GM04504 (cell line): ENCODE measurements around the gene CCDC88A.
"Not testable (repeated sequence)": the region's sequence is repeated elsewhere in the genome, so short reads cannot be mapped to it uniquely, and the experiment has no call there.

Source experiments
- DNase-seq: peaks from one replicate; pipeline ENCODE4 v3.0.0-alpha.2; 2012; ENCODE audit warnings: low read depth

The CCDC88A gene, protein sequence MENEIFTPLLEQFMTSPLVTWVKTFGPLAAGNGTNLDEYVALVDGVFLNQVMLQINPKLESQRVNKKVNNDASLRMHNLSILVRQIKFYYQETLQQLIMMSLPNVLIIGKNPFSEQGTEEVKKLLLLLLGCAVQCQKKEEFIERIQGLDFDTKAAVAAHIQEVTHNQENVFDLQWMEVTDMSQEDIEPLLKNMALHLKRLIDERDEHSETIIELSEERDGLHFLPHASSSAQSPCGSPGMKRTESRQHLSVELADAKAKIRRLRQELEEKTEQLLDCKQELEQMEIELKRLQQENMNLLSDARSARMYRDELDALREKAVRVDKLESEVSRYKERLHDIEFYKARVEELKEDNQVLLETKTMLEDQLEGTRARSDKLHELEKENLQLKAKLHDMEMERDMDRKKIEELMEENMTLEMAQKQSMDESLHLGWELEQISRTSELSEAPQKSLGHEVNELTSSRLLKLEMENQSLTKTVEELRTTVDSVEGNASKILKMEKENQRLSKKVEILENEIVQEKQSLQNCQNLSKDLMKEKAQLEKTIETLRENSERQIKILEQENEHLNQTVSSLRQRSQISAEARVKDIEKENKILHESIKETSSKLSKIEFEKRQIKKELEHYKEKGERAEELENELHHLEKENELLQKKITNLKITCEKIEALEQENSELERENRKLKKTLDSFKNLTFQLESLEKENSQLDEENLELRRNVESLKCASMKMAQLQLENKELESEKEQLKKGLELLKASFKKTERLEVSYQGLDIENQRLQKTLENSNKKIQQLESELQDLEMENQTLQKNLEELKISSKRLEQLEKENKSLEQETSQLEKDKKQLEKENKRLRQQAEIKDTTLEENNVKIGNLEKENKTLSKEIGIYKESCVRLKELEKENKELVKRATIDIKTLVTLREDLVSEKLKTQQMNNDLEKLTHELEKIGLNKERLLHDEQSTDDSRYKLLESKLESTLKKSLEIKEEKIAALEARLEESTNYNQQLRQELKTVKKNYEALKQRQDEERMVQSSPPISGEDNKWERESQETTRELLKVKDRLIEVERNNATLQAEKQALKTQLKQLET (N-terminal part only)

DNA sequence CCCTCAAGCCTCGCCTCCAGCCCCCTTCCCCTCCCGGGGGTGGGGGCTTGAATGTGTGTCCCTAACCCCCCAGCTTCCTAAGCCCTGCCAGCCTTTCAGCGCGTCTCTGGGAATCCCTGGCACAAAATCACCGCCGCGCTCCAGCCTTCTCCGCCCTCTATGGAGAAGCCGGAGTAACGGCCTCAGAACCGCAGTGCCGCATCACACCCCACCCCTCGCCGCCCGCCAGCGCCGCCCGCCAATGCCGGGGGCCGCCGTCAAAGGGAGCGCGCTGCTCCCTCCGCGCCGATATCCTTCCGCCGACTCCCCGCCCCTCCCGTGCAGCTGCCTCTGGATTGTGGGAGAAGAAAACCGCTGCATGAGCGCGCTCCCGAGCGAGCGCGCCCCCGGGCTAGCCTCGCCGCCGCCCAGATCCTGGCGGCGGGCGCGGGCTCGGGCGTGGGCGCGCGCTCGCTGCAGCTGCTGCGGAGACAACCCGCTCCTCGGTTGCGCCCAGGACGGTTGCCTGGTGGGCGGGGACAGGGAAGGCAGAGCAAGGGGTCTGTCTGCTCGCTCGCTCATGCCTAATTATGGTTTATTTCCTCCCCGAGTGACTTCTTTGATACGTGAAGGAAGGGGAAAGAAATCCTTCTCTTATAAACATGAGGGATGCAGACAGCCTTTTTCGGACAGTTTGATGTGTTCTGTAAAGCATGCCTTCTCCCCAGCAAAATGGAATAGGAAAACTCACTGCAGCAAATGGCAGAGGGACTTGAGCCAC lies at the start of gene CCDC88A:
Gene CCDC88A (minus strand): TSS at position 178 of the 760 bp plus-strand sequence. CDS start 777 bp downstream, outside the sequence.
- peak; percentile 94 for DNase-seq

DNA sequence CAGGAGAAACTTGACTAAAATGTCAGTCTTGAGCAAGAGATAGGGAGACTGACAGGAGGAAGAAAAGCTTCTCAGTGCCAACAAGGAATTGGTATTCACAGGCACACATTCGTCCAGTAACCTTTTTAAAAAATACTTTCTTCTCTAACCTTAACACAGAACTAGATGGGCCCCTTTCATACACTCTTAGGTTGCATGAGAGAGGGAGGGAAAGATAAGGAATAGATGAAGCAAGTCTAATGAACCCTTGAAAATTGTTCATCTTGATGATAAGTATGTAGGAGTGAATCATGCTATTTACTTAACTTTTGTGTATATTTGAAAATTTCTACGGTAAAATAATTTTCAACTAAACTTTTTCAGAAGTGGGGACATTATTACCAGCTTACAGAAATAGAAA lies 42.0 kb upstream of the CCDC88A start:
- DNase-seq, result no peak

DNA sequence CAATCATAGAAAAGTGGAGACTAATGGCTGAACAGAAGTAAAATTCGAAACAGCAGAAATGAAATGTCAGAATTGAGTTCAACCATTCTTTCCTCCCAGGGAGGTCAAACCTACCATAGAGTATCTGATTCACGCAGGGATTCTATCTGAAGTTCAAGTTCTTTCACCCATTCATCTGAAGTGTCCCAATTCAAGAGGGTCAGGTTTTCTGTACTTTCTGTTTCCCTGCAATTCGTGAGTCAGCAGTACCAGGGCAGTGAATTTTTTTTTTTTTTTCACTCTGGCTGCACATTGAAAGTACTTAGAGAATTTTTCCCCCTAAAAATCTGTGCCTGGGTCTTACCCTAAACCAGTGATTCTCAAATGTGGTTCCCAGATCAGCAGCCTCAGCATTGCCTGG lies 40.9 kb upstream of the CCDC88A start:
- DNase-seq, result peak; percentile 3

DNA sequence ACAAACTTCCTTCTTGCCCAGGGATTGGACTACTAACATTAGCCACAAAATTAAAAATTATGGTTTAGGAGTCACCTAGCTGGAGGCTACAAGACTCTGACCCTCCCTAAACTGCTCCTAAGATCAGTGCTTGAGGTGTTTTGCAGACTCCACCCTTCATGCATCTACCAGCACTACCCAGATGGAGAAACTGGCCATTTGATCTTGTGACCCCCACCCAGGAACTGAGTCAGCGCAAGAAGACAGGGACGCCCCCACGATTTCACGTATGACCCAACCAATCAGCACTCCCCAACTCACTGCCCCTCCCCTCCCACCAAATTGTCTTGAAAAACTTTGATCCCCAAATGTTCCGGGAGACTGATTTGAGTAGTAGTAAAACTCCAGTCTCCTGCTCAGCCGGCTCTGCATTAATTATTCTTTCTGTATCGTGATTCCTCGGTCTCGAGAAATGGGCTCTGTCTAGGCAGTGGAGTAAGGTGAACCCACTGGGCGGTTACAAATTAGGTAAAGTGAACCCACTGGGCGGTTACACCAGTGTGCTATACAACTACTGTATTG lies 40.1 kb upstream of the CCDC88A start:
- no peak for DNase-seq

DNA sequence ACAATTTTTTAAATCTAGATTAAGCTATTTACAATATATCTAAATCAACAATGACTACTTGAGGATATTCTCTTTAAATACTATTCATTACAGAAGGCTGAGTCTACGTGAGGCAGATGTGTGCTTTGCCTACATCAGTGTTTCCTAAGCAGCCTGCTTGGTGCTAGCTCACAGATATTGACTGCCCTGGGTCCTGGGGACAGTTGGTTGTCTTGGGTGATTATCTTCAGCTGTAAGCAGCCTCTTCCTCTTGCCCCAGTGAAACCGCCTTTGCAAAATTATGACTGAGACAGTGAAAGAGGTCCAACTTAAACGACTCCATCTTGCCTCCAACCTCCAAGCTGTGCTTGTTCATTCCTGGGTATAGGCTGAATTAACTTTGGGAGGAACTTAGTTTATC lies 39.6 kb upstream of the CCDC88A start:
- no peak for DNase-seq

DNA sequence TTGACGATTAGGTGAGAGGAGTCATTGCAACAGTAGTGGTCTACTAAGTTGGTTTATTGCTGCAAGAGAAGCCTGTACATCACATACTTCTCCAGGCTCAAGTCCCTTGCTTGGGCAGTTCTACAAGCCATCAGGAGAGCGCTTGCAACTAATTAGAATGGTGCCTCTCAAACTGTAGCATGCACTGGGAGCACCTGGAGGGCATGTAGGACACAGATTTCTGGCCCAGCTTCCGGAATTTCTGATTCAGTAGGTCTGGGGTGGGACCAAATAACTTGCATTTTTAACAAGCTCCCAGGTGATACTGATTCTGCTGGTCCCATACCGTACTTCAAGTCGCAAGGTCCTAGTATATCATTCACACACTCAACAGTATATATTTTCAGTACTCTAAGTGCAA lies 34.5 kb upstream of the CCDC88A start:
- DNase-seq, result no peak

DNA sequence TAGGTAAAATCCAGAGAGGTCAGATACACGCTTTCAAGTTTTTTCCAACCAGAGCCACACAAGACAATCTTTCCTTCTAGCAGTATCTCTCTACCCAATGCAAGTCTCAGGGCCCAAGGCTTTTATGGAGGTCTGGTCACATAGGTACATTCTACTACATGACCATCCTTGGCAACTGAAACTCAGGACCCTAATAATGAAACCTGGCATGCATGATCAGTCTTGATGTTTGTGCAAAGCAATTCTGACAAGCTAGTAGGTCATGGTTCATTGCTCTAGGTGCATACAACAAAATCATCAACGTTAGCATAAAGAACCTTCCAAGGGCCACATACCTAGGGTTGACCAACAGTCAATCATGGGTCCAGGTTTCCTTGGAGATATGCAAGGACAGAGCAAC lies 33.2 kb upstream of the CCDC88A start:
- DNase-seq, result no peak

DNA sequence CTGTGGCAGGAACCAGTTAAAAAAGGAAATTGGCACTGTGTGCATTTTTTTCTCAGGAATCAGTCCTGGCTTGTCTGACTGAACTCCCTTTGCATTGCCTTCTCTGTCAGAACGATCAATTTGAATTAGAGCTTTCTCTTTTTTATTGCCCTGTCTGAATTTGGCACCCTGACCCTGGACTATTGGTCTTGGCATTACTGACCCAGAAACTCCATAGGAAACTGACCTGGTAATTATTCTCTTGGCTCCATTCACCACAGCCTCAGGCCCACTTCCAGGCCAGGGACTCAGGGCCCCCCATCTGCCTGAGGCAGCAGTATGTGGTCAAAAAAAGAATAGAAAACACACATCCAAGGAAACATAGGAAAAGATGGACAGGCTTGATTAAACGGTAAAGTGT lies 32.0 kb upstream of the CCDC88A start:
- DNase-seq, result no peak

DNA sequence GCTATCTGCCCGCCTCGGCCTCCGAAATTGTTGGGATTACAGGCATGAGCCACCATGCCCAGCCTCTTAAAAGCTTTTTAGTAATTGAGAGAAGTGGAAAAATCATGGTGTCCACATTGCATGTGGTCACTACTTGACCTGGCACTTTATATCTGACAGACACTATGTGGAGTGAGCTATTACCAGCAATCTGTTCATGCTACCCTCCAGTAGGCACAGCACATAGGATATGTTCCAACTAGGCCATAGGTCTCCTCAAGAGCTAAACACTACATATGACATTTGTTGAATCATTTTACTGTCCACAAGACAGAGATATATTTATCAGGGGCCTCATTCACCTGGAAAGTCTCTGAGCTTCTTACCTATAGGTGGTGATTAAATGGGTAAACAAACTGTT lies 30.4 kb upstream of the CCDC88A start:
- not testable (repeated sequence) for DNase-seq

DNA sequence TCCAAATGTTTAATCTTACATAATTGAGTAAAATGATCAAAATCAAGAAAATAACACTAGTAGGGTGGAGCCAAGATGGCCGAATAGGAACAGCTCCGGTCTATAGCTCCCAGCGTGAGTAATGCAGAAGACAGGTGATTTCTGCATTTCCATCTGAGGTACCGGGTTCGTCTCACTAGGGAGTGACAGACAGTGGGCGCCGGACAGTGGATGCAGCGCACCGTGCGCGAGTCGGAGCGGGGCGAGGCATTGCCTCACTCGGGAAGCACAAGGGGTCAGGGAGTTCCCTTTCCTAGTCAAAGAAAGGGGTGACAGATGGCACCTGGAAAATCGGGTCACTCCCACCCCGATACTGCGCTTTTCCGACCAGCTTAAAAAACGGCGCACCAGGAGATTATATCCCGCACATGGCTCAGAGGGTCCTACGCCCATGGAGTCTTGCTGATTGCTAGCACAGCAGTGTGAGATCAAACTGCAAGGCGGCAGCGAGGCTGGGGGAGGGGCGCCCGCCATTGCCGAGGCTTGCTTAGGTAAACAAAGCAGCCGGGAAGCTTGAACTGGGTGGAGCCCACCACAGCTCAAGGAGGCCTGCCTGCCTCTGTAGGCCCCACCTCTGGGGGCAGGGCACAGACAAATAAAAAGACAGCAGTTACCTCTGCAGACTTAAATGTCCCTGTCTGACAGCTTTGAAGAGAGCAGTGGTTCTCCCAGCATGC lies 22.5 kb upstream of the CCDC88A start:
- not testable (repeated sequence) for DNase-seq

DNA sequence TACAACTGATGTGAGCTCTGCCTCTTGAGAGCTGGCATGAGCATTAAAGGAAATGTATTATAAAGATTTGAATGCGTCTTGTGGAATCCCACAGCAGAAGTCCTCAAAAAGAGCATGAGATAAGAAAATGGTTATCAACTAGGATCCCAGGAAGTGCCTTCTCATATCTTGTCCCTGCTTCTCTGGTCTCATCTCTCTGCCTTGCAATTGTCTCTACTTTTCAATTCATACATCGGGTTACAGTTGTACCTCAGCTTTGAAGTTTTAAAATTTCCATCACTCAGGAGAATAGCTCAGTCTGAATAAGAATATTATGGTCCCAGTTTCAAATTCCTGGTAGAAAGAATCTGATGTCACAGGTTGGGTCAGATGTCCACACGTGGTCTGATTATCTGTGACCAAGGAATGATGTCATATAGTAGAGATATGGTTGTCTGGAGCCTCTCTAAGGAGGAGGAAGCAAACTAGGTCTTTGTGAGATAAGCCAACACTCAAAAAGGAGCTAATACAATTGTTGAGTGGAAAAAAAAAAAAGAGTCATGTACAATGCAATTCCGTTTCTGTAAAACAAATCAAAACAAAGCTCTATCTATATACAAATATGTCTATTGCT lies 21.7 kb upstream of the CCDC88A start:
- DNase-seq, result no peak

DNA sequence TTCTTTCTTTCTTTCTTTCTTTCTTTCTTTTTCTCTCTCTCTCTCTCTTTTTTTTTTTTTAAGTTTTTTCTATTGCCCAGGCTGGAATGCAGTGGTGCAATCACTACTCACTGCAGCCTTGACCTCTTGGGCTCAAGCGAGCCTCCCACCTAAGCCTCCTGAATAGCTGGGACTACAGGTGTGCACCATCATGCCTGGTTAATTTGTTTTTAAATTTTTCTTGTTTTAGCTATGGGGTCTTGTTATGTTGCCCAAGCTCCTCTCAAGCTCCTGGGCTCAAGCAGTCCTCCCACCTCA lies 19.4 kb upstream of the CCDC88A start:
- no peak for DNase-seq

DNA sequence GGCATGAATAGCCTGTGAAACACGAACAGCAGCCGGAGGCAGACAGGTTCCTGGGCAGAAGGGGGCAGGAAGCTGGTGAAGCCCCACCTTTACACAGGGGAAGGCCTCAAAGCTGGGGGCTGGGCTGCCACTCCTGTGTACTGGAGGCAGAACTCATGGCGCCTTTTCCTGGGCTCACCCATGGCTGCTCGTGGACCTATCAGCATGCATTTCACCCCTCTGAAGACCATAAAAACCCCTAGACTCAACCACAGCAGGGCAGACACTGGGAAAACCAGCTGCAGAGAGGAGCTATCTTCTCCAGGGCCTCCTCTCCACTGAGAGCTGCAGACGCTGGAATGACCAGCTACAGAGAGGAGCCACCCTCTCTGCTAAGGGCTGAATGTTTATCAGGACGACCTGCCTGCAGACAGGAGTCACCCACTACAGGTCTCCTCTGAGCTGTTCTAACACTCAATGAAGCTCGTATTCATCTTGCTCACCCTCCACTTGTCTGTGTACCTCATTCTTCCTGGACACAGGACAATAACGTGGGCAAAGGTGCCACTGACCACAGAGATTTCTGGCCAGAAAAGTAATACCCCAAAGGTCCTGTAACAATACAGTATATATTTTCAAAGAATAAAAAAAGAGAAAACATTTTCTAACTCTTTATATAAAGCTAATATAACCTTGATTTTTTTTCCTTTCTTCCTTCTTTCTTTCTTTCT lies 18.9 kb upstream of the CCDC88A start:
- DNase-seq, result no peak

DNA sequence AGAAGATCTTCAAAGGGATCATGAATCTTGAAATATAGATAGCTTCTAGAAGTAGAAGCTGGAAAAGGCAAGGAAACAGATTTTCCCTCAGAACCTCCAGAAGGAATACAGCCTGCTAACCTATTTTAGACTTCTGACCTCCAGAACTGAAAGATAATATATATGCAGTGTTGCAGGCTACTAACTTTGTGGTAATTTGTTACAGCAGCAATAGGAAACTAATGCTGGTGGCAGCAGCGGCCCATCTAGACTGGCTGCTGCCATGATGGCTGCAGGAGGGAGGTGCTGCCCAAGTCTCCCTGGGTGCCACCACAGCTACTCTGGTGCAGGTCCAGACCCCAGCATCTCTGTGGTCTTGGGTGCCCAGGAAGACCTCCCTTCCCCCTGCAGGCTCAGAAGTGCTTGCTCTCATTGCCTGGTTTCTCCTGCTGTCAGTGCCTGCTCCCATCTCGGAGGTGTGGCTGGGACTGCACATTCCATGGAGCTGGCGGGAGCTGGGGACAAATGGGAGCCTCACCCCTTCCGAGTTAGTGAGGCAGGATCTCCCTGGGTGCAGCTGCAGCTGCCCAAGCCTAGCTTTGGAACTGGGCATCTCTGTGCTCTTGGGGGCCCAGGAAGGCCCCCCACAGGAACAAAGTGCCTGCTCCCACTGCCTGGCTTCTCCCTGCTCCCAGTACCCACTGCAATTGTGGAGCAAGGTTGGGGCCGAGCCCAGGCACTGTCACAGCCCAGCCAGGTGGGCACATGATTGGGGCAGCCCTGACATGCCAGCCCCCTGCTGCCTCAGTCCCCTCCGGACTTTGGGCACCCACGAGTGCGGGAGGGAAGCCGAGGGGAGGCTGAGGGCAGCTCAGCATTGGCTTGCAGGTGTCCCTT lies 18.1 kb upstream of the CCDC88A start:
- DNase-seq, result no peak

DNA sequence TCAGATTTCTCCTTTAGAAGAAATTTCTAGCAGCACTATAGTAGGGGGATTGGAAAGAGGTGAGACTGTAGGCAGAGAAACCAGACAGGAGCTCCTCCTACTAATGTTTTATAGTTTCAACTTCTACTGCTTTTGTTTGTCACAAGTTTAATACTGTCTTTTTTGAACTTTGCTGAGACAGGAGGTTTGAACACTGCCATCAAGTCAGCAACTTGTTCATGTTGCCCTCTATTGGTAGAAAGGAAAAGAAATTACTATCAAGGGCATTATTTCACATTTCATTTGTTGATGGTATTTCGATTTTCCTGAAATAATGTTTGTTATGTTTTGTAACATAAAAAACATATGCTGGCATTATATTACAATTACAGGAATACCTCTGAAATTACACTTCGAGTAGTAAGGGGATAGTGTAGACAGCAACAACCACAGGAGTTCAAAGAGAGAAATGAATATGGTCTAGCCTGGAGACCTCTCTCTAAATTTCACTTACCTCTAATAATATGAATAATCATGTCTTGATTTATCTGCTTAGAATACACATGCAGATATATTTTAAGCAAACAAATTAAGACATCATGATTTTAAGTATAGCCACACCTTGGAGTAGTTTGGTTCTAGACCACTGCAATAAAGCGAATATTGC lies 12.4 kb upstream of the CCDC88A start:
- no peak for DNase-seq

DNA sequence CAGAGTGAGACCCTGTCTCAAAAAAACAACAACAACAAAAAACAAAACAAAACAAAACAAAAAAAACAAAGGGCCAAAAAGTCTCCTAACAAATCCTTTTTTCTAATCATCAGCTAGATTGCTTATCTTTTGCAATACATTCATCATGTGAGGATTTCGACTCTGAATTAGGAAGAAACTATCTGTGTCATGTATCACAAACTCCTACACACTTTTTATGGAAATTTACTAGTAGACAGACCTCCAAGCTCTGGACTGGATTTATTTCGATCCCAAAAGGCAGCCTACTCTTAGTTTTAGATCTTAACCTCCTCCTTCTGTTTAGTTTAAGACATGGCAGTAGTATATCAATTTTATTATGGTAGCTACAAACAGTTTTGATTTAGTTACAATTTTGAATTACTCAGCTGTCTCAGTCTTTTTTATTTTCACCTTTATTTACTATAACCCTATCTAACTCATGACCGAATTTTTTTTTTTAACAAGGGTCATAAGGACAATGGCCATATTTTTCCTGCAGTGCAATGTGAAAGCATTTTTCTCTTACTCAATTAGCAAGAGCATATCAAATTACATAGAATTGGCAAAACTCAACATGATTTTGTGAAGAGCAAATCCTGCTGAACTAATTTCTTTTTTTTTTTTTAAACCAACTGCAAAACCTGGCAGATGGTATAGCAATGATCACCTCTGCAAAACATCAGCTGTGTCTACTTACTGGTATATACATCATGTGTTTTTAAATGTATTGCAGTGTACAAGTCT lies 10.7 kb upstream of the CCDC88A start:
- DNase-seq, result no peak

DNA sequence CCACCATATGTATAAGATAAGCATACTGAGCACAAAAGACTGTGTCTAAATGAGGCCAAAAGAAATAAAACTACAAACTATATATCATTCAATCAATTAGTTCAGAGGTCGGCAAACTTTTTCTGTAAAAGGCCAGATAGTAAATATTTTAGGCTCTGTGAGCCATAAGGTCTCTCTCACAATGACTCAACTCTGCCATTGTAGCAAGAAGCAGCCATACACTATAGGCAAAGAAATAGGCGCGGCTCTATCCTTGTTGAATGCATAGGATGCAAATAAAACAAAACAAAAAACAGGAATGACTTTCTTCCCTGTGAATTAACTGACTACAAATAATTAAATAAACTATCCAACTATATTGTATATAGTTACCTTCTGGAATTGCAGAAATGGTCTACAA lies 8.6 kb upstream of the CCDC88A start:
- no peak for DNase-seq

DNA sequence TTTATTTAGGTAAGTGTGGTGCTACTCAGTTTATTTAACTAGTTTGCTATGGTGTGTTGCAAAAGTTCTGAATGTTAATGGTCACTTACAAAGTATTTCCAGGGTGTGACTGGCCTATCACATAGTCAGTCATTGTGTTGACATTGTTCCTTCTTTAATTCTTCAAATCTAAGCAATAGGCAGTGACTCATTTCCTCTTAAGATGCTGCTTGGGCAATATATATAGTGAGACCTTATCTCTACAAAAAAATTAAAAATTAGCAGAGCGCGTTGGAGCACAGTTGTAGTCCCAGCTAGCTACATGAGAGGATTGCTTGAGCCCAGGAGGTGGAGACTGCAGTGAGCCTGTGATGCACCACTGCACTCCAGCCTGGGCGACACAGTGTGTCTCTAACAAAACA lies 5.8 kb upstream of the CCDC88A start:
- no peak for DNase-seq
